NT2/D1 (cell line): Measurements from ENCODE around the gene ANKRD6.

Source experiments
- SUZ12 ChIP-seq: IDR thresholded peaks from 2 replicates; pipeline ENCODE4 v1.6.1; 2011; ENCODE audit not compliant: insufficient read length, insufficient read depth; ENCODE audit errors: extremely low read depth
- YY1 ChIP-seq: IDR thresholded peaks from 2 replicates; pipeline ENCODE4 v1.6.1; 2011; ENCODE audit not compliant: insufficient read length, insufficient read depth
- ZNF274 ChIP-seq: IDR thresholded peaks from 2 replicates; pipeline ENCODE4 v1.6.1; 2011; ENCODE audit warnings: mild to moderate bottlenecking, low read depth, low read length

GRCh38 chr6:89542081-89542857 lies 109.3 kb downstream of the ANKRD6 start:
- TF ChIP-seq YY1: no peak
- no peak for TF ChIP-seq ZNF274
- no peak for TF ChIP-seq SUZ12
